ENCODE measurements around the gene MYO1D. TPM values are rescaled to one million over a fixed set of nuclear protein-coding genes. Genes with fewer than 3 reads are reported as not detected.

MYO1D gene
- total RNA-seq, 1 experiment from 2014 or later, result 5.6 TPM

- Histone ChIP-seq H3K4me3 (ENCODE audit: low read length) (no peak overlapping the region), H4K20me1 (ENCODE audit: insufficient read depth, low read depth, low read length) (no peaks in the 10 kb centered on the region), H3K27ac (ENCODE audit: low read length) (no peak overlapping the region), H3K9ac (ENCODE audit: low read length) (no peak overlapping the region), H3K9me3 (ENCODE audit: low read length) (no peaks in the 10 kb centered on the region), H3K27me3 (ENCODE audit: low read length) (no peaks in the 10 kb centered on the region), H2AFZ (ENCODE audit: low read length) (no peak overlapping the region), H3K79me2 (ENCODE audit: low read length) (no peaks in the 10 kb centered on the region), H3K9me2 (replicated peaks; ENCODE audit: insufficient read depth, low read length) (no peaks in the 10 kb centered on the region), H3K36me3 (ENCODE audit: insufficient read depth, low read length) (no peaks in the 10 kb centered on the region), H3K4me2 (ENCODE audit: low read depth, low read length, poor library complexity, severe bottlenecking) (no peak overlapping the region), H3K4me1 (ENCODE audit: low read length) (no peaks in the 10 kb centered on the region)
- DNase-seq, result no peak
These were observed 83.1 kb downstream of the MYO1D start for GRCh38 chr17:32793841-32794240.

- H3K4me3 ChIP-seq (ENCODE audit: low read length), result no peak overlapping the region
- no peaks in the 10 kb centered on the region for H3K4me1 ChIP-seq (ENCODE audit: low read length)
- no peaks in the 10 kb centered on the region for H3K9me3 ChIP-seq (ENCODE audit: low read length)
- no peaks in the 10 kb centered on the region for H3K79me2 ChIP-seq (ENCODE audit: low read length)
- no peaks in the 10 kb centered on the region for H3K27me3 ChIP-seq (ENCODE audit: low read length)
- H4K20me1 ChIP-seq (ENCODE audit: insufficient read depth, low read depth, low read length), result no peaks in the 10 kb centered on the region
- H3K36me3 ChIP-seq (ENCODE audit: insufficient read depth, low read length), result no peaks in the 10 kb centered on the region
- no peak overlapping the region for H3K27ac ChIP-seq (ENCODE audit: low read length)
- DNase-seq, result no peak
- H3K9me2 ChIP-seq (replicated peaks; ENCODE audit: insufficient read depth, low read length), result no peaks in the 10 kb centered on the region
- H3K4me2 ChIP-seq (ENCODE audit: low read depth, low read length, poor library complexity, severe bottlenecking), result no peak overlapping the region
- H2AFZ ChIP-seq (ENCODE audit: low read length), result no peak overlapping the region
- no peak overlapping the region for H3K9ac ChIP-seq (ENCODE audit: low read length)
These were observed 84.7 kb downstream of the MYO1D start for GRCh38 chr17:32792207-32792606.

- Histone ChIP-seq H2AFZ (ENCODE audit: low read length) (no peak overlapping the region), H4K20me1 (ENCODE audit: insufficient read depth, low read depth, low read length) (no peaks in the 10 kb centered on the region), H3K9me2 (replicated peaks; ENCODE audit: insufficient read depth, low read length) (no peaks in the 10 kb centered on the region)
These were observed 90.8 kb downstream of the MYO1D start for GRCh38 chr17:32786169-32786568.

GRCh38 chr17:32784113-32784512 lies 92.8 kb downstream of the MYO1D start:
- H3K4me3 ChIP-seq (ENCODE audit: low read length), result no peak overlapping the region
- H3K9ac ChIP-seq (ENCODE audit: low read length), result no peak overlapping the region
- H3K79me2 ChIP-seq (ENCODE audit: low read length), result no peaks in the 10 kb centered on the region
- peaks cover 3% of the 10 kb centered on the region; the same call in 1 of the 2 replicates for H3K4me1 ChIP-seq (ENCODE audit: low read length)
- no peaks in the 10 kb centered on the region for H3K36me3 ChIP-seq (ENCODE audit: insufficient read depth, low read length)
- no peak for DNase-seq
- H3K9me2 ChIP-seq (replicated peaks; ENCODE audit: insufficient read depth, low read length), result no peaks in the 10 kb centered on the region
- H3K4me2 ChIP-seq (ENCODE audit: low read depth, low read length, poor library complexity, severe bottlenecking), result no peak overlapping the region
- H3K9me3 ChIP-seq (ENCODE audit: low read length), result no peaks in the 10 kb centered on the region
- H4K20me1 ChIP-seq (ENCODE audit: insufficient read depth, low read depth, low read length), result no peaks in the 10 kb centered on the region
- H3K27ac ChIP-seq (ENCODE audit: low read length), result no peak overlapping the region
- H3K27me3 ChIP-seq (ENCODE audit: low read length), result no peaks in the 10 kb centered on the region
- H2AFZ ChIP-seq (ENCODE audit: low read length), result no peak overlapping the region

More at GRCh38 chr17:32786169-32786568, 90.8 kb downstream of the MYO1D start:
- Histone ChIP-seq H3K4me2 (ENCODE audit: low read depth, low read length, poor library complexity, severe bottlenecking) (no peak overlapping the region), H3K4me1 (ENCODE audit: low read length) (peaks cover 3% of the 10 kb centered on the region; the same call in 1 of the 2 replicates), H3K27ac (ENCODE audit: low read length) (no peak overlapping the region), H3K9me3 (ENCODE audit: low read length) (no peaks in the 10 kb centered on the region), H3K4me3 (ENCODE audit: low read length) (no peak overlapping the region), H3K36me3 (ENCODE audit: insufficient read depth, low read length) (no peaks in the 10 kb centered on the region), H3K9ac (ENCODE audit: low read length) (no peak overlapping the region), H3K27me3 (ENCODE audit: low read length) (no peaks in the 10 kb centered on the region), H3K79me2 (ENCODE audit: low read length) (no peaks in the 10 kb centered on the region)
- no peak for DNase-seq

- no peak overlapping the region for H3K4me2 ChIP-seq (ENCODE audit: low read depth, low read length, poor library complexity, severe bottlenecking)
- H3K27me3 ChIP-seq (ENCODE audit: low read length), result no peaks in the 10 kb centered on the region
- peak; percentile 80 for DNase-seq
- H3K79me2 ChIP-seq (ENCODE audit: low read length), result no peaks in the 10 kb centered on the region
- H3K4me1 ChIP-seq (ENCODE audit: low read length), result peaks cover 3% of the 10 kb centered on the region; the same call in 1 of the 2 replicates
- H4K20me1 ChIP-seq (ENCODE audit: insufficient read depth, low read depth, low read length), result no peaks in the 10 kb centered on the region
- H2AFZ ChIP-seq (ENCODE audit: low read length), result no peak overlapping the region
- no peaks in the 10 kb centered on the region for H3K9me3 ChIP-seq (ENCODE audit: low read length)
- no peak overlapping the region for H3K4me3 ChIP-seq (ENCODE audit: low read length)
- H3K36me3 ChIP-seq (ENCODE audit: insufficient read depth, low read length), result no peaks in the 10 kb centered on the region
- H3K27ac ChIP-seq (ENCODE audit: low read length), result no peak overlapping the region
- H3K9ac ChIP-seq (ENCODE audit: low read length), result no peak overlapping the region
- H3K9me2 ChIP-seq (replicated peaks; ENCODE audit: insufficient read depth, low read length), result no peaks in the 10 kb centered on the region
These were observed 93.3 kb downstream of the MYO1D start for GRCh38 chr17:32783602-32784001.

GRCh38 chr17:32780721-32781120 lies 96.2 kb downstream of the MYO1D start:
- Histone ChIP-seq H3K79me2 (ENCODE audit: low read length) (no peaks in the 10 kb centered on the region), H3K9ac (ENCODE audit: low read length) (no peak overlapping the region), H2AFZ (ENCODE audit: low read length) (no peak overlapping the region), H3K9me3 (ENCODE audit: low read length) (no peaks in the 10 kb centered on the region), H3K36me3 (ENCODE audit: insufficient read depth, low read length) (no peaks in the 10 kb centered on the region), H3K27ac (ENCODE audit: low read length) (no peak overlapping the region), H3K4me2 (ENCODE audit: low read depth, low read length, poor library complexity, severe bottlenecking) (no peak overlapping the region), H3K27me3 (ENCODE audit: low read length) (no peaks in the 10 kb centered on the region), H4K20me1 (ENCODE audit: insufficient read depth, low read depth, low read length) (no peaks in the 10 kb centered on the region), H3K4me3 (ENCODE audit: low read length) (no peak overlapping the region), H3K9me2 (replicated peaks; ENCODE audit: insufficient read depth, low read length) (no peaks in the 10 kb centered on the region), H3K4me1 (ENCODE audit: low read length) (peaks cover 3% of the 10 kb centered on the region; the same call in 1 of the 2 replicates)
- DNase-seq, result no peak

- H3K9me2 ChIP-seq (replicated peaks; ENCODE audit: insufficient read depth, low read length), result no peaks in the 10 kb centered on the region
- no peak overlapping the region for H3K4me2 ChIP-seq (ENCODE audit: low read depth, low read length, poor library complexity, severe bottlenecking)
- no peaks in the 10 kb centered on the region for H3K4me1 ChIP-seq (ENCODE audit: low read length)
- H3K27me3 ChIP-seq (ENCODE audit: low read length), result no peaks in the 10 kb centered on the region
- H3K27ac ChIP-seq (ENCODE audit: low read length), result no peak overlapping the region
- no peak overlapping the region for H3K4me3 ChIP-seq (ENCODE audit: low read length)
- H2AFZ ChIP-seq (ENCODE audit: low read length), result no peak overlapping the region
- no peaks in the 10 kb centered on the region for H3K9me3 ChIP-seq (ENCODE audit: low read length)
- H3K79me2 ChIP-seq (ENCODE audit: low read length), result no peaks in the 10 kb centered on the region
- no peak for DNase-seq
- H3K9ac ChIP-seq (ENCODE audit: low read length), result no peak overlapping the region
- H3K36me3 ChIP-seq (ENCODE audit: insufficient read depth, low read length), result no peaks in the 10 kb centered on the region
- no peaks in the 10 kb centered on the region for H4K20me1 ChIP-seq (ENCODE audit: insufficient read depth, low read depth, low read length)
These were observed 99.0 kb downstream of the MYO1D start for GRCh38 chr17:32777922-32778321.

GRCh38 chr17:32777436-32777835 lies 99.5 kb downstream of the MYO1D start:
- Histone ChIP-seq H3K79me2 (ENCODE audit: low read length) (no peaks in the 10 kb centered on the region), H3K9ac (ENCODE audit: low read length) (no peak overlapping the region), H3K27ac (ENCODE audit: low read length) (no peak overlapping the region), H3K4me2 (ENCODE audit: low read depth, low read length, poor library complexity, severe bottlenecking) (no peak overlapping the region), H3K4me3 (ENCODE audit: low read length) (no peak overlapping the region), H3K9me2 (replicated peaks; ENCODE audit: insufficient read depth, low read length) (no peaks in the 10 kb centered on the region), H3K27me3 (ENCODE audit: low read length) (no peaks in the 10 kb centered on the region), H3K9me3 (ENCODE audit: low read length) (no peaks in the 10 kb centered on the region), H2AFZ (ENCODE audit: low read length) (no peak overlapping the region), H3K36me3 (ENCODE audit: insufficient read depth, low read length) (no peaks in the 10 kb centered on the region), H3K4me1 (ENCODE audit: low read length) (no peaks in the 10 kb centered on the region), H4K20me1 (ENCODE audit: insufficient read depth, low read depth, low read length) (no peaks in the 10 kb centered on the region)
- DNase-seq, result no peak

- Histone ChIP-seq H3K27me3 (ENCODE audit: low read length) (no peaks in the 10 kb centered on the region), H3K4me2 (ENCODE audit: low read depth, low read length, poor library complexity, severe bottlenecking) (no peak overlapping the region), H3K9me2 (replicated peaks; ENCODE audit: insufficient read depth, low read length) (no peaks in the 10 kb centered on the region), H3K4me3 (ENCODE audit: low read length) (no peak overlapping the region), H3K4me1 (ENCODE audit: low read length) (no peaks in the 10 kb centered on the region), H3K79me2 (ENCODE audit: low read length) (no peaks in the 10 kb centered on the region), H3K27ac (ENCODE audit: low read length) (no peak overlapping the region), H3K9ac (ENCODE audit: low read length) (no peak overlapping the region), H2AFZ (ENCODE audit: low read length) (no peak overlapping the region), H3K36me3 (ENCODE audit: insufficient read depth, low read length) (no peaks in the 10 kb centered on the region), H3K9me3 (ENCODE audit: low read length) (no peaks in the 10 kb centered on the region), H4K20me1 (ENCODE audit: insufficient read depth, low read depth, low read length) (no peaks in the 10 kb centered on the region)
- no peak for DNase-seq
These were observed 102.2 kb downstream of the MYO1D start for GRCh38 chr17:32774695-32775084.

Data from Karpas-422 (cell line).